ENCODE measurements around the gene PBX3.
"Not testable (repeated sequence)": the region's sequence is repeated elsewhere in the genome, so short reads cannot be mapped to it uniquely, and the experiment has no call there.

Gene PBX3

DNA sequence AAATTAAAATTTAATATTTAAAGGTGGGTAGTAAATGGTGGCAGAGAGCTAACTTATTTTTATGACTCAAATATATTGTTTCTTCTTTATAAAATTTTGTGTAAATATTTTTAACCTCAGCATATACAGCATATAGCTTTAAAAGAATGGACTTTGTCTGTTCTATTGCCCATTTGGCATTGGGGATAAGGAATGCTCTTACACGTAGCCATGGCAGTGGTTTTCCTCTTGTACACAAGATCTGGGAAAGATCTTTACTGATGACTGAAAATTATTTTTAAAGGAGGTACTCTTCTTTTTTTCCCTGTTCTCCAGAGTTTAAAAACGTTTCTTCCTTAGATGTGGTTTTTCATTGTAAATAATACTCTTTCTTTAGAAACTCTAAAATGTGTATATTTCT, 75.0 kb downstream of the PBX3 start:
- Histone ChIP-seq H3F3A (ENCODE audit: insufficient read depth) (peaks cover 7% of the 10 kb centered on the region), H3K9ac (ENCODE audit: low read length) (no peak overlapping the region), H3K79me2 (ENCODE audit: insufficient read depth, low read length) (peaks cover 6% of the 10 kb centered on the region), H3K27ac (ENCODE audit: low read depth, low read length) (peak overlapping the region; percentile 85; the same call in 1 of the 2 replicates), H3K36me3 (ENCODE audit: low read length) (no peaks in the 10 kb centered on the region), H3K27me3 (ENCODE audit: low read length) (no peaks in the 10 kb centered on the region), H3K4me3 (ENCODE audit: insufficient read depth, low read length, poor library complexity, severe bottlenecking) (peak overlapping the region; percentile 31), H3K9me3 (ENCODE audit: insufficient read depth, low read length) (no peaks in the 10 kb centered on the region), H4K20me1 (ENCODE audit: low read depth, low read length) (no peaks in the 10 kb centered on the region), H3K9me2 (replicated peaks; ENCODE audit: insufficient read depth, low read length) (no peaks in the 10 kb centered on the region), H2AFZ (ENCODE audit: low read depth, low read length, severe bottlenecking) (no peak overlapping the region), H3K4me2 (ENCODE audit: low read depth, low read length, poor library complexity, severe bottlenecking) (peak overlapping the region; percentile 76)
- TF ChIP-seq, protein P1, sequence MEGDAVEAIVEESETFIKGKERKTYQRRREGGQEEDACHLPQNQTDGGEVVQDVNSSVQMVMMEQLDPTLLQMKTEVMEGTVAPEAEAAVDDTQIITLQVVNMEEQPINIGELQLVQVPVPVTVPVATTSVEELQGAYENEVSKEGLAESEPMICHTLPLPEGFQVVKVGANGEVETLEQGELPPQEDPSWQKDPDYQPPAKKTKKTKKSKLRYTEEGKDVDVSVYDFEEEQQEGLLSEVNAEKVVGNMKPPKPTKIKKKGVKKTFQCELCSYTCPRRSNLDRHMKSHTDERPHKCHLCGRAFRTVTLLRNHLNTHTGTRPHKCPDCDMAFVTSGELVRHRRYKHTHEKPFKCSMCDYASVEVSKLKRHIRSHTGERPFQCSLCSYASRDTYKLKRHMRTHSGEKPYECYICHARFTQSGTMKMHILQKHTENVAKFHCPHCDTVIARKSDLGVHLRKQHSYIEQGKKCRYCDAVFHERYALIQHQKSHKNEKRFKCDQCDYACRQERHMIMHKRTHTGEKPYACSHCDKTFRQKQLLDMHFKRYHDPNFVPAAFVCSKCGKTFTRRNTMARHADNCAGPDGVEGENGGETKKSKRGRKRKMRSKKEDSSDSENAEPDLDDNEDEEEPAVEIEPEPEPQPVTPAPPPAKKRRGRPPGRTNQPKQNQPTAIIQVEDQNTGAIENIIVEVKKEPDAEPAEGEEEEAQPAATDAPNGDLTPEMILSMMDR (IDR thresholded peaks at IDR 0.05; ENCODE audit: insufficient read depth, low read length, poor library complexity, severe bottlenecking), result no peak
- no peak for TF ChIP-seq EZH2phosphoT487 (conservative IDR thresholded peaks at IDR 0.05; ENCODE audit: low read length)

DNA sequence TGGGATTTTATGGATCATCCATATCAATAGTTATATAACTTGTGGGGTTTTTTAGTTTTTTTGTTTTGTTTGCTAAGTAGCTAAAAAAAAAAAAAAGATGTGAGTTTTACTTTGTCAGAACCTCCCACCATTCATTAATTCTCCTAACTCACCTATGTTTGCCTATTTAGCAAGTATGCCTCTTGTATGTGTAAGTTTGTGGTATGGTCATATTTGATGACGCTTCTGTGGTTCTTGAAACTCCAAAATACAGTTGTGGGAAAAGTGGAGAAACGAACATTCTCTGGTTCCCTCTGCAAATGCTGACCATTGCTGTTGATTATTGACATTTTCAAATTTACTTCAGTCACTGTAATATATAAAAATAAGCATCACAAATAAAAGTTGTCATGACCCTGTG, 75.7 kb downstream of the PBX3 start:
- H4K20me1 ChIP-seq (ENCODE audit: low read depth, low read length), result peaks cover 3% of the 10 kb centered on the region; the same call in 1 of the 2 replicates
- peak overlapping the region; percentile 76 for H3K4me2 ChIP-seq (ENCODE audit: low read depth, low read length, poor library complexity, severe bottlenecking)
- H3K4me3 ChIP-seq (ENCODE audit: insufficient read depth, low read length, poor library complexity, severe bottlenecking), result no peak overlapping the region
- TF ChIP-seq EZH2phosphoT487 (conservative IDR thresholded peaks at IDR 0.05; ENCODE audit: low read length), result no peak
- H3K36me3 ChIP-seq (ENCODE audit: low read length), result no peaks in the 10 kb centered on the region
- H3K9ac ChIP-seq (ENCODE audit: low read length), result no peak overlapping the region; the same call in 1 of the 2 replicates
- no peak overlapping the region for H2AFZ ChIP-seq (ENCODE audit: low read depth, low read length, severe bottlenecking)
- no peaks in the 10 kb centered on the region for H3K9me2 ChIP-seq (replicated peaks; ENCODE audit: insufficient read depth, low read length)
- H3K27me3 ChIP-seq (ENCODE audit: low read length), result no peaks in the 10 kb centered on the region
- peaks cover 7% of the 10 kb centered on the region for H3F3A ChIP-seq (ENCODE audit: insufficient read depth)
- H3K79me2 ChIP-seq (ENCODE audit: insufficient read depth, low read length), result peaks cover 6% of the 10 kb centered on the region
- H3K27ac ChIP-seq (ENCODE audit: low read depth, low read length), result no peak overlapping the region; the same call in 1 of the 2 replicates
- no peaks in the 10 kb centered on the region for H3K9me3 ChIP-seq (ENCODE audit: insufficient read depth, low read length)

DNA sequence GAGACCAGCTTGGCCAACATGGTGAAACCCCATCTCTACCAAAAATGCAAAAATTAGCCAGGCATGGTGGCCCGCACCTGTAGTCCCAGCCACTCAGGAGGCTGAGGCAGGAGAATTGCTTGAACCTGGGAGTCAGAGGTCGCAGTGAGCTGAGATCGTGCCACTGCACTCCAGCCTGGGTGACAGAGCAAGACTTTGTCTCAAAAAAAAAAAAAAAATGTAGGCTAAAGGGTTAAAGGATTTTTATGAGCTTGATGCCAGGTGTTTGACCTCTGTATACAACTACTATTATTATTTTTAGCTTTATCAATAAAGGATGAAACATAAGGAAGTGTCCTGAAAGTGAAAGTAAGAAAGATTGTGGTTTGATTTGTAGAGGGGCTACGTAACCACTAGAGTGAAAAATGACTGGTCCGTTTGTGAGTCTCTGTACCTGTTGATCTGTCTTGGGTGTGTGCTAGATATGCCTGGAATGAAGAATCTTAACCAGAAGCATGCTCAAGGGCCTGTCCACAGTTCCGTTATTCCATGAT, 76.8 kb downstream of the PBX3 start:
- not testable (repeated sequence) for H3K79me2 ChIP-seq (ENCODE audit: insufficient read depth, low read length); H2AFZ ChIP-seq (ENCODE audit: low read depth, low read length, severe bottlenecking); H3K9ac ChIP-seq (ENCODE audit: low read length); H3K27ac ChIP-seq (ENCODE audit: low read depth, low read length); H4K20me1 ChIP-seq (ENCODE audit: low read depth, low read length); H3K9me3 ChIP-seq (ENCODE audit: insufficient read depth, low read length); H3K36me3 ChIP-seq (ENCODE audit: low read length); H3K4me3 ChIP-seq (ENCODE audit: insufficient read depth, low read length, poor library complexity, severe bottlenecking); H3F3A ChIP-seq (ENCODE audit: insufficient read depth); H3K9me2 ChIP-seq (replicated peaks; ENCODE audit: insufficient read depth, low read length); H3K27me3 ChIP-seq (ENCODE audit: low read length)
- H3K4me2 ChIP-seq (ENCODE audit: low read depth, low read length, poor library complexity, severe bottlenecking), result peak overlapping the region; percentile 11

DNA sequence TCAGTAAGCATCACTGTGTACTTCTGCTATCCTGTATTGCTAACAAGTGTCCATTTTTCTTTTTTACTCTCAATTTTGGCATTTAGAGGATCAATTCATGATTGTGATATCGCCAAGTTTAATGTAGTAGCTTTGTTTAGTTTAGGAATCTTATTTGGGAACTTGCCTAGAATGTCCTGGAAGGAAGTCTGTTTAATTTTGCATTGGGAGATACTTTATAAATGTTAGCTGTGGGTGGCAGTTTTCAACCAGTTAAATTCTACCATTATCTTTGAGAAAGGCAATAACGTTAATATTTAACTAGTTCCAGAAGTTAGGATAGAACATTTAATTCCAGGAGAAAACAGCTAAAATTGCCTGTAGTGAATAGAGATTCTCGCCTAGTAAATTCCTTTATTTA, 78.6 kb downstream of the PBX3 start:
- H4K20me1 ChIP-seq (ENCODE audit: low read depth, low read length), result peaks cover 7% of the 10 kb centered on the region
- no peak overlapping the region for H3K4me3 ChIP-seq (ENCODE audit: insufficient read depth, low read length, poor library complexity, severe bottlenecking)
- H3K4me2 ChIP-seq (ENCODE audit: low read depth, low read length, poor library complexity, severe bottlenecking), result no peak overlapping the region
- no peaks in the 10 kb centered on the region for H3K36me3 ChIP-seq (ENCODE audit: low read length)
- H3K27me3 ChIP-seq (ENCODE audit: low read length), result no peaks in the 10 kb centered on the region
- no peak overlapping the region for H2AFZ ChIP-seq (ENCODE audit: low read depth, low read length, severe bottlenecking)
- H3F3A ChIP-seq (ENCODE audit: insufficient read depth), result peaks cover 3% of the 10 kb centered on the region
- no peak overlapping the region for H3K27ac ChIP-seq (ENCODE audit: low read depth, low read length)
- no peaks in the 10 kb centered on the region for H3K9me3 ChIP-seq (ENCODE audit: insufficient read depth, low read length)
- H3K9ac ChIP-seq (ENCODE audit: low read length), result no peak overlapping the region
- H3K9me2 ChIP-seq (replicated peaks; ENCODE audit: insufficient read depth, low read length), result no peaks in the 10 kb centered on the region
- no peak for TF ChIP-seq EZH2phosphoT487 (conservative IDR thresholded peaks at IDR 0.05; ENCODE audit: low read length)
- TF ChIP-seq, protein P1 (IDR thresholded peaks at IDR 0.05; ENCODE audit: insufficient read depth, low read length, poor library complexity, severe bottlenecking), result no peak
- peaks cover 6% of the 10 kb centered on the region; the same call in 1 of the 2 replicates for H3K79me2 ChIP-seq (ENCODE audit: insufficient read depth, low read length)
